Measurements from ENCODE around the gene TOB1. TPM values are rescaled to one million over a fixed set of nuclear protein-coding genes. Genes with fewer than 3 reads are reported as not detected.

The TOB1 gene
- polyA plus RNA-seq, 1 of the 3 experiments (the other 2 are of a cell fraction) = 19.3 TPM

GRCh38 chr17:50909765-50910605 lies 43.8 kb upstream of the TOB1 start:
- no peak overlapping the region for H2AFZ ChIP-seq (ENCODE audit: low read depth)
- H3K79me2 ChIP-seq (ENCODE audit: insufficient read depth) = no peaks in the 10 kb centered on the region
- no peaks in the 10 kb centered on the region for H3K9me2 ChIP-seq
- POLR2A ChIA-PET = interaction anchor here (3.7 kb wide), 1 partner anchor 44 kb away, joined by 21 read pairs; the partner anchor contains the start of gene TOB1
- H3K36me3 ChIP-seq (replicated peaks in 1 of 2; ENCODE audit: control insufficient read depth in 1 of 2, insufficient read depth in 2 of 2, low read length in 1 of 2) = no peaks in the 10 kb centered on the region
- H3K9ac ChIP-seq = no peak overlapping the region
- no peaks in the 10 kb centered on the region for H3K9me3 ChIP-seq
- no peak overlapping the region for H3K27ac ChIP-seq (ENCODE audit: low read depth in 2 of 2, low read length in 1 of 2)
- H3K4me2 ChIP-seq = no peak overlapping the region
- TF ChIP-seq SIN3A (IDR thresholded peaks at IDR 0.05; ENCODE audit: borderline replicate concordance, low read depth, low read length) (no peak), GATA2 (CRISPR knock-in tag; IDR thresholded peaks at IDR 0.05) (no peak), EZH2phosphoT487 (IDR thresholded peaks at IDR 0.05; ENCODE audit: borderline replicate concordance, low read depth) (no peak), YY1 (IDR thresholded peaks at IDR 0.05; ENCODE audit: low read depth) (no peak), ELF1 (IDR thresholded peaks at IDR 0.05) (no peak), NFIC (IDR thresholded peaks at IDR 0.05; ENCODE audit: borderline replicate concordance) (no peak), USF2 (IDR thresholded peaks at IDR 0.05; ENCODE audit: borderline replicate concordance, low read depth, low read length) (no peak), CTCF (IDR thresholded peaks at IDR 0.05) (no peak), ZBTB33 (IDR thresholded peaks at IDR 0.05; ENCODE audit: borderline replicate concordance, low read depth) (no peak), RCOR1 (IDR thresholded peaks at IDR 0.05; ENCODE audit: low read length) (no peak), MAX (IDR thresholded peaks at IDR 0.05; ENCODE audit: low read depth) (no peak), PBX3 (IDR thresholded peaks at IDR 0.05) (no peak), NRF1 (IDR thresholded peaks at IDR 0.05; ENCODE audit: low read depth, low read length) (no peak), MEF2A (IDR thresholded peaks at IDR 0.05; ENCODE audit: borderline replicate concordance, low read depth) (no peak)
- H3F3A ChIP-seq (replicated peaks; ENCODE audit: insufficient read depth) = peaks cover 4% of the 10 kb centered on the region
- peaks cover 1 to 22% of the 10 kb centered on the region in 2 experiments; a peak in 3 of 4 replicates for H3K4me1 ChIP-seq (ENCODE audit: control insufficient read depth in 1 of 2, insufficient read depth in 2 of 2, low read depth in 1 of 2, low read length in 1 of 2)
- H3K27me3 ChIP-seq (ENCODE audit: insufficient read depth) = no peaks in the 10 kb centered on the region
- no peaks in the 10 kb centered on the region for H4K20me1 ChIP-seq (ENCODE audit: insufficient read depth)
- no peak overlapping the region for H3K4me3 ChIP-seq (ENCODE audit: low read depth in 2 of 2, low read length in 1 of 2)
- no peak for DNase-seq
- WGBS (ENCODE audit: low lambda C conversion rate) = 81% methylated on average over 15 of the region's 15 CpGs
- CTCF ChIA-PET = interaction anchor here (1.1 to 1.4 kb wide), 5 partner anchors 10 to 146 kb away, joined by 3 to 4 read pairs (median 3); no protein-coding TSS in a partner anchor
